Activated T-helper 1 cell treated with anti-CD3 and anti-CD28 coated beads, Interleukin-12 subunit alpha, Interleukin-12 subunit beta, Interleukin-2, Interleukin-4 antibody, amounts not matched to agents 30 ng/mL and 10 ng/mL and 1 ng/mL, durations not matched to agents 14 hours and 24 hours and 36 hours (primary cell): ENCODE measurements around the gene INPP5E. TPM values are rescaled to one million over a fixed set of nuclear protein-coding genes. Genes with fewer than 3 reads are reported as not detected.

Experiments
- DNase-seq: peaks from one replicate; pipeline ENCODE4 v3.0.0; 2021; ENCODE audit warnings: low spot score
- H3K27ac Mint-ChIP-seq: one replicate; pipeline ENCODE4 v1.8.0; 2021; ENCODE audit warnings: mild to moderate bottlenecking, mixed read lengths
- H3K27me3 Mint-ChIP-seq: one replicate; pipeline ENCODE4 v1.8.0; 2022; ENCODE audit warnings: mild to moderate bottlenecking, moderate library complexity, mixed read lengths; ENCODE audit not compliant: insufficient read depth
- H3K36me3 Mint-ChIP-seq: one replicate; pipeline ENCODE4 v1.8.0; 2021; ENCODE audit warnings: low read depth, mixed read lengths
- H3K4me1 Mint-ChIP-seq: one replicate; pipeline ENCODE4 v1.8.0; 2021; ENCODE audit warnings: low read depth, mixed read lengths
- H3K4me3 Mint-ChIP-seq: one replicate; pipeline ENCODE4 v1.8.0; 2021; ENCODE audit warnings: mild to moderate bottlenecking, moderate library complexity, mixed read lengths
- H3K9me3 Mint-ChIP-seq: one replicate; pipeline ENCODE4 v1.8.0; 2021; ENCODE audit warnings: mixed read lengths
- intact Hi-C: fragments of 100-400 bp; cut with micrococcal nuclease; formaldehyde crosslinking; loops from one replicate; pipeline ENCODE4 v1.15.1; 2024
- total RNA-seq: library from RNA; stranded (reverse); gene quantifications from 2 replicates; pipeline ENCODE4 v1.2.3, GENCODE V29; 2022

INPP5E gene
- total RNA-seq, 1 donor from 2014 or later = 20.0 TPM

GRCh38 chr9:136470356-136470755 lies 30.7 kb upstream of the INPP5E start:
- Mint-ChIP-seq H3K9me3 (no peaks in the 10 kb centered on the region), H3K27me3 (no peaks in the 10 kb centered on the region), H3K36me3 (peaks cover 24% of the 10 kb centered on the region), H3K4me3 (no peak overlapping the region), H3K4me1 (peaks cover 8% of the 10 kb centered on the region), H3K27ac (no peak overlapping the region)
- DNase-seq = no peak
- intact Hi-C loops = no loop called here

GRCh38 chr9:136467766-136468165 lies 28.1 kb upstream of the INPP5E start:
- intact Hi-C loops = no loop called here
- no peaks in the 10 kb centered on the region for H3K4me1 Mint-ChIP-seq
- H3K9me3 Mint-ChIP-seq = no peaks in the 10 kb centered on the region
- no peak for DNase-seq
- H3K4me3 Mint-ChIP-seq = no peak overlapping the region
- peaks cover 30% of the 10 kb centered on the region for H3K36me3 Mint-ChIP-seq
- no peak overlapping the region for H3K27ac Mint-ChIP-seq
- H3K27me3 Mint-ChIP-seq = no peaks in the 10 kb centered on the region

GRCh38 chr9:136466155-136466541 lies 26.5 kb upstream of the INPP5E start:
- H3K4me1 Mint-ChIP-seq = no peaks in the 10 kb centered on the region
- no peak for DNase-seq
- H3K9me3 Mint-ChIP-seq = no peaks in the 10 kb centered on the region
- no peak overlapping the region for H3K27ac Mint-ChIP-seq
- H3K4me3 Mint-ChIP-seq = no peak overlapping the region
- H3K27me3 Mint-ChIP-seq = no peaks in the 10 kb centered on the region
- H3K36me3 Mint-ChIP-seq = peaks cover 40% of the 10 kb centered on the region
- intact Hi-C loops = no loop called here

GRCh38 chr9:136465500-136466154 lies 26.0 kb upstream of the INPP5E start:
- no peak overlapping the region for H3K4me3 Mint-ChIP-seq
- DNase-seq = no peak
- intact Hi-C loops = no loop called here
- H3K27ac Mint-ChIP-seq = no peak overlapping the region
- no peaks in the 10 kb centered on the region for H3K27me3 Mint-ChIP-seq
- peaks cover 43% of the 10 kb centered on the region for H3K36me3 Mint-ChIP-seq
- H3K4me1 Mint-ChIP-seq = no peaks in the 10 kb centered on the region
- H3K9me3 Mint-ChIP-seq = no peaks in the 10 kb centered on the region

- H3K36me3 Mint-ChIP-seq = peaks cover 46% of the 10 kb centered on the region
- intact Hi-C loops = no loop called here
Observed at GRCh38 chr9:136464241-136464640, 24.6 kb upstream of the INPP5E start.

GRCh38 chr9:136463578-136463977 lies 23.9 kb upstream of the INPP5E start:
- Mint-ChIP-seq H3K36me3 (peaks cover 52% of the 10 kb centered on the region), H3K4me3 (no peak overlapping the region), H3K27me3 (no peaks in the 10 kb centered on the region), H3K27ac (no peak overlapping the region), H3K4me1 (no peaks in the 10 kb centered on the region), H3K9me3 (no peaks in the 10 kb centered on the region)
- DNase-seq = no peak
- intact Hi-C loops = no loop called here

More at GRCh38 chr9:136464241-136464640, 24.6 kb upstream of the INPP5E start:
- Mint-ChIP-seq H3K27ac (no peak overlapping the region), H3K9me3 (no peaks in the 10 kb centered on the region), H3K4me3 (no peak overlapping the region), H3K27me3 (no peaks in the 10 kb centered on the region), H3K4me1 (no peaks in the 10 kb centered on the region)
- no peak for DNase-seq

- Mint-ChIP-seq H3K4me1 (no peaks in the 10 kb centered on the region), H3K4me3 (no peak overlapping the region), H3K27me3 (no peaks in the 10 kb centered on the region), H3K36me3 (peaks cover 56% of the 10 kb centered on the region), H3K9me3 (no peaks in the 10 kb centered on the region), H3K27ac (no peak overlapping the region)
- no peak for DNase-seq
- intact Hi-C loops = no loop called here
Observed at GRCh38 chr9:136462664-136463063, 23.0 kb upstream of the INPP5E start.

GRCh38 chr9:136460772-136461325 lies 21.2 kb upstream of the INPP5E start:
- no peaks in the 10 kb centered on the region for H3K4me1 Mint-ChIP-seq
- peaks cover 54% of the 10 kb centered on the region for H3K36me3 Mint-ChIP-seq
- H3K9me3 Mint-ChIP-seq = no peaks in the 10 kb centered on the region
- H3K4me3 Mint-ChIP-seq = no peak overlapping the region
- no peak overlapping the region for H3K27ac Mint-ChIP-seq
- no peak for DNase-seq
- H3K27me3 Mint-ChIP-seq = no peaks in the 10 kb centered on the region
- intact Hi-C loops = no loop called here

GRCh38 chr9:136459425-136459824 lies 19.8 kb upstream of the INPP5E start:
- Mint-ChIP-seq H3K27me3 (no peaks in the 10 kb centered on the region), H3K4me1 (no peaks in the 10 kb centered on the region), H3K4me3 (no peak overlapping the region), H3K27ac (no peak overlapping the region), H3K9me3 (no peaks in the 10 kb centered on the region), H3K36me3 (peaks cover 56% of the 10 kb centered on the region)
- no peak for DNase-seq
- intact Hi-C loops = no loop called here

- intact Hi-C loops = no loop called here
- Mint-ChIP-seq H3K36me3 (peaks cover 53% of the 10 kb centered on the region), H3K4me1 (no peaks in the 10 kb centered on the region), H3K27ac (no peak overlapping the region), H3K27me3 (no peaks in the 10 kb centered on the region), H3K4me3 (no peak overlapping the region), H3K9me3 (no peaks in the 10 kb centered on the region)
- no peak for DNase-seq
Observed at GRCh38 chr9:136457326-136457725, 17.7 kb upstream of the INPP5E start.

- no peaks in the 10 kb centered on the region for H3K27me3 Mint-ChIP-seq
- H3K4me3 Mint-ChIP-seq = no peak overlapping the region
- intact Hi-C loops = no loop called here
- H3K27ac Mint-ChIP-seq = no peak overlapping the region
- H3K36me3 Mint-ChIP-seq = peaks cover 49% of the 10 kb centered on the region
- H3K9me3 Mint-ChIP-seq = no peaks in the 10 kb centered on the region
- DNase-seq = no peak
- no peaks in the 10 kb centered on the region for H3K4me1 Mint-ChIP-seq
Observed at GRCh38 chr9:136456258-136456657, 16.6 kb upstream of the INPP5E start.

GRCh38 chr9:136455043-136456002 lies 15.7 kb upstream of the INPP5E start:
- intact Hi-C loops = no loop called here
- no peaks in the 10 kb centered on the region for H3K9me3 Mint-ChIP-seq
- peaks cover 52% of the 10 kb centered on the region for H3K36me3 Mint-ChIP-seq
- H3K4me1 Mint-ChIP-seq = no peaks in the 10 kb centered on the region
- H3K27ac Mint-ChIP-seq = no peak overlapping the region
- no peaks in the 10 kb centered on the region for H3K27me3 Mint-ChIP-seq
- DNase-seq = no peak
- H3K4me3 Mint-ChIP-seq = no peak overlapping the region
